ENCODE measurements around the gene TCF7L2. TPM values are rescaled to one million over a fixed set of nuclear protein-coding genes. Genes with fewer than 3 reads are reported as not detected.

The TCF7L2 gene
- total RNA-seq, 1 experiment from 2014 or later, result 14.8 TPM

DNA sequence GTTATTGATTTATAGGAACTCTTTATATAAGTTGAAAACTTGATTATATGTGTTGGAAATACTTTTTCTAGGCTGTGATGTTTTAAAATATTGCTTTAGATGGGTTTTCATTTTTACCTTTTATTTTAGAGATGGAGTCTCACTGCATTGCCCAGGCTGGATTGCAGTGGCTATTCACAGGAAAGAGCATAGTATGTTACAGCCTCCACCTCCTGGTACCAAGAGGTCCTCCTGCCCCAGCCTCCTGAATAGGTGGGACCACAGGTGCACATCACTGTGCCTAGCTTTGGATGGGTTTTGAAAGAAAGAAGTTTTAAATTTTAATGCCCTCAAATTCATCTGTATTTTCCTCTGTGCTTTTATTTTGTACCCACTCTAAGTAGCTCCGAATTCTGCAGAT, 105.4 kb downstream of the TCF7L2 start:
- no peak overlapping the region for H3K4me3 ChIP-seq
- CTCF ChIA-PET, result no interaction called here
- H2AFZ ChIP-seq, result no peak overlapping the region
- no peak overlapping the region for H3K27ac ChIP-seq
- H3K9me2 ChIP-seq (ENCODE audit: insufficient read depth), result no peaks in the 10 kb centered on the region
- no TSS peak for BruUV-seq (replicated peaks)
- no peak for DNase-seq
- H3K9me3 ChIP-seq (ENCODE audit: insufficient read depth, low read depth), result no peaks in the 10 kb centered on the region
- H3K4me1 ChIP-seq (replicated peaks; ENCODE audit: insufficient read depth), result peaks cover 11% of the 10 kb centered on the region
- H4K20me1 ChIP-seq (ENCODE audit: insufficient read depth), result no peaks in the 10 kb centered on the region
- no peak overlapping the region for H3K4me2 ChIP-seq
- POLR2A ChIA-PET (ENCODE audit: unreplicated experiment), result no interaction called here
- H3K27me3 ChIP-seq (ENCODE audit: insufficient read depth, low read depth), result no peaks in the 10 kb centered on the region
- H3F3A ChIP-seq (ENCODE audit: insufficient read depth, low read depth), result no peaks in the 10 kb centered on the region
- intact Hi-C loops (cut with micrococcal nuclease; ENCODE audit: unreplicated experiment), result no loop called here
- H3K79me2 ChIP-seq (ENCODE audit: low read depth), result peaks cover 10% of the 10 kb centered on the region
- H3K36me3 ChIP-seq (ENCODE audit: low read depth), result no peaks in the 10 kb centered on the region
- TF ChIP-seq, protein P1, sequence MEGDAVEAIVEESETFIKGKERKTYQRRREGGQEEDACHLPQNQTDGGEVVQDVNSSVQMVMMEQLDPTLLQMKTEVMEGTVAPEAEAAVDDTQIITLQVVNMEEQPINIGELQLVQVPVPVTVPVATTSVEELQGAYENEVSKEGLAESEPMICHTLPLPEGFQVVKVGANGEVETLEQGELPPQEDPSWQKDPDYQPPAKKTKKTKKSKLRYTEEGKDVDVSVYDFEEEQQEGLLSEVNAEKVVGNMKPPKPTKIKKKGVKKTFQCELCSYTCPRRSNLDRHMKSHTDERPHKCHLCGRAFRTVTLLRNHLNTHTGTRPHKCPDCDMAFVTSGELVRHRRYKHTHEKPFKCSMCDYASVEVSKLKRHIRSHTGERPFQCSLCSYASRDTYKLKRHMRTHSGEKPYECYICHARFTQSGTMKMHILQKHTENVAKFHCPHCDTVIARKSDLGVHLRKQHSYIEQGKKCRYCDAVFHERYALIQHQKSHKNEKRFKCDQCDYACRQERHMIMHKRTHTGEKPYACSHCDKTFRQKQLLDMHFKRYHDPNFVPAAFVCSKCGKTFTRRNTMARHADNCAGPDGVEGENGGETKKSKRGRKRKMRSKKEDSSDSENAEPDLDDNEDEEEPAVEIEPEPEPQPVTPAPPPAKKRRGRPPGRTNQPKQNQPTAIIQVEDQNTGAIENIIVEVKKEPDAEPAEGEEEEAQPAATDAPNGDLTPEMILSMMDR (conservative IDR thresholded peaks at IDR 0.05), result no peak
- no peak for TF ChIP-seq EZH2 (IDR thresholded peaks at IDR 0.05; ENCODE audit: low read depth)

DNA sequence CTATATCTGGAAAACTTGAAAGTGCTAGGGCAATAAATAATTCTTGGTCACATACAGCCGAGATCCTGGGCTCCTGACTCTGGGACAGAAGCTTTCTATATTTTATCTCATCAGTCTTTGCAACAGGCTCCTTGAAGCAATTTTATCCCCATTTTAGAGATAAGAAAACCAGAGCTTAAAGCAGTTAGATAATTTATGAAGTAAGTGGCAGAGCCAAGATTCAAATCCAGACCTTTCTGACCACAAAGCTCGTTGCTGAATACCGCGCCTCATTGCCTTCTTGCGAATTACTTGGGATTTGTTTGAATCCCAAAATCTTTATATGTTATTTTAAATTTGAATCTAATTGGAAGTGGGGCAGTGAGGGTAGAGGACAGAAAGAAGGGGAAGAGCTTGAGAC, 106.0 kb downstream of the TCF7L2 start:
- H3K27ac ChIP-seq, result no peak overlapping the region
- TF ChIP-seq, protein P1 (conservative IDR thresholded peaks at IDR 0.05), result no peak
- no peak for TF ChIP-seq EZH2 (IDR thresholded peaks at IDR 0.05; ENCODE audit: low read depth)
- no peaks in the 10 kb centered on the region for H3K9me2 ChIP-seq (ENCODE audit: insufficient read depth)
- no peak overlapping the region for H3K4me3 ChIP-seq
- intact Hi-C loops (cut with micrococcal nuclease; ENCODE audit: unreplicated experiment), result no loop called here
- H3K79me2 ChIP-seq (ENCODE audit: low read depth), result peaks cover 10% of the 10 kb centered on the region
- no peaks in the 10 kb centered on the region for H4K20me1 ChIP-seq (ENCODE audit: insufficient read depth)
- H3K36me3 ChIP-seq (ENCODE audit: low read depth), result no peaks in the 10 kb centered on the region
- H2AFZ ChIP-seq, result no peak overlapping the region
- no peaks in the 10 kb centered on the region for H3K9me3 ChIP-seq (ENCODE audit: insufficient read depth, low read depth)
- no peak overlapping the region for H3K4me2 ChIP-seq
- POLR2A ChIA-PET (ENCODE audit: unreplicated experiment), result no interaction called here
- peaks cover 11% of the 10 kb centered on the region for H3K4me1 ChIP-seq (replicated peaks; ENCODE audit: insufficient read depth)
- no peaks in the 10 kb centered on the region for H3F3A ChIP-seq (ENCODE audit: insufficient read depth, low read depth)
- no TSS peak for BruUV-seq (replicated peaks)
- no peak for DNase-seq
- H3K27me3 ChIP-seq (ENCODE audit: insufficient read depth, low read depth), result no peaks in the 10 kb centered on the region
- CTCF ChIA-PET, result no interaction called here

DNA sequence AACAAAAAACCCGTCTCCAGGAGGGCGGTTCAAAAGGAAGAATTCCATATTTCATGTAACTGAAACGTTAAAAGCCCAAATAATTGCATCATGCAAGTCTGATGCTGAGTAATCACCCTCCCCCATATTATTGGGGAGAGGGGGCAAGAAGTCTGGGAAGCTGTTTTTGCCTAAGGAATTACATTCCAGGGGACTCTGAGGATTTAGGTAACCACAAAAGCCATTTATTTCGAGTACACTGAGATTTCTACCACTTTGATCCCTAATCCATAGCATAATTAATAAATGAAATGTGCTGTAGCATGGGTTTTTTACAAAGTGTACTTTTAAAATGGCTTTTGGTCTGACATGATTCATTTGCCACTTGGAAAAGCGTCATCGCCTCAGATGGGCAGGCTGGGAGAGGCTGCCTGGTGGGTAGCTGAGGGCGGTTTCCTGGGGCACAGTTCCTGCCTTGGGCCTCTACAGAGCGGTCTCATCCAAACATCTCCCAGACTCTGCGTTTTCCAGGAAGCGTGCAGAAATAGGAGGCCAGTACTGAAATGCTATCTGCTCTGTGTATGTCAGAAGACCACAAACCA, 106.5 kb downstream of the TCF7L2 start:
- CTCF ChIA-PET, result no interaction called here
- POLR2A ChIA-PET (ENCODE audit: unreplicated experiment), result no interaction called here
- H4K20me1 ChIP-seq (ENCODE audit: insufficient read depth), result no peaks in the 10 kb centered on the region
- no peak overlapping the region for H2AFZ ChIP-seq
- H3K27me3 ChIP-seq (ENCODE audit: insufficient read depth, low read depth), result no peaks in the 10 kb centered on the region
- no peak overlapping the region for H3K27ac ChIP-seq
- no peaks in the 10 kb centered on the region for H3K36me3 ChIP-seq (ENCODE audit: low read depth)
- H3K79me2 ChIP-seq (ENCODE audit: low read depth), result peaks cover 10% of the 10 kb centered on the region
- H3K4me1 ChIP-seq (replicated peaks; ENCODE audit: insufficient read depth), result peaks cover 11% of the 10 kb centered on the region
- H3K4me3 ChIP-seq, result no peak overlapping the region
- TF ChIP-seq, protein P1 (conservative IDR thresholded peaks at IDR 0.05), result no peak
- no peak for TF ChIP-seq EZH2 (IDR thresholded peaks at IDR 0.05; ENCODE audit: low read depth)
- intact Hi-C loops (cut with micrococcal nuclease; ENCODE audit: unreplicated experiment), result no loop called here
- H3K9me2 ChIP-seq (ENCODE audit: insufficient read depth), result no peaks in the 10 kb centered on the region
- H3K4me2 ChIP-seq, result no peak overlapping the region
- no peaks in the 10 kb centered on the region for H3K9me3 ChIP-seq (ENCODE audit: insufficient read depth, low read depth)
- H3F3A ChIP-seq (ENCODE audit: insufficient read depth, low read depth), result no peaks in the 10 kb centered on the region
- BruUV-seq (replicated peaks), result no TSS peak
- no peak for DNase-seq
